ENCODE measurements around the gene GCN1.

The GCN1 gene

DNA sequence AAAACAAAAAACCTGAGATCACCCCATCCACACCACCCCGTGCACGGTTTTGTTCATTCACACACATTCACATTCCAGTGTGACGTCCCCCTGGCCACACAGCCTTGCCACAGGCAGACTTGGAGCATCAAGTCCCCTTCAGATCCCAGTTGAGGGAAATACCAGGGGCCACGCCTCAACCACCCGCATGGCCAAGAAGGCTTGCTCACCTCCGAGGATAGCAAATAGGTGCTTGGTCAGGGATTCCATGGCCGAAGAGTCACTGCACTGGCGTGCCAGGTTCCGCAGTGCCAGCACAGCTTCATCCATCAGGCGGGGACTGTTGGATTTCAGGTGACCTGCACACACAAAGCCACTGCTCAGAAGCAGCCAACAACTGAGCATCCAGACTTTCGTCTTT, 19.0 kb downstream of the GCN1 start:
- DNase-seq (ENCODE audit: low read depth): no peak

DNA sequence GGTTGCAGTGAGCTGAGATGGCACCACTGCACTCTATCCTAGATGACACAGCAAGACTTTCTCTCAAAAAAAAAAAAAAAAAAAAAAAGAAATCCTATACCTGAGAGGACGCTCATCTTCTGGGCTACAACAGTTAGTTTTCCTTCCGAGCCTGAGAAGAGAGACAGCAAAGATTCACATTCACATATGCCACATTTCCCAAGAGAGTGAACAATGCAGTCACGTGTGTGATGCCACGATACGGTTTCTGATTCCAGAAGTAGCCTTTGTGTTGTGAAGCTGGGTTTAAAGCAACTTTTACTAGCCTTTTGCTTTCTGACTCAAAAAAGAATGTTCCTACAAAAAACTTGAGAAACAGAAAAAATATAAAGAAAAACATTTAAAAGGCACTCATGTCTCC, 19.5 kb downstream of the GCN1 start:
- no peak for DNase-seq (ENCODE audit: low read depth)

DNA sequence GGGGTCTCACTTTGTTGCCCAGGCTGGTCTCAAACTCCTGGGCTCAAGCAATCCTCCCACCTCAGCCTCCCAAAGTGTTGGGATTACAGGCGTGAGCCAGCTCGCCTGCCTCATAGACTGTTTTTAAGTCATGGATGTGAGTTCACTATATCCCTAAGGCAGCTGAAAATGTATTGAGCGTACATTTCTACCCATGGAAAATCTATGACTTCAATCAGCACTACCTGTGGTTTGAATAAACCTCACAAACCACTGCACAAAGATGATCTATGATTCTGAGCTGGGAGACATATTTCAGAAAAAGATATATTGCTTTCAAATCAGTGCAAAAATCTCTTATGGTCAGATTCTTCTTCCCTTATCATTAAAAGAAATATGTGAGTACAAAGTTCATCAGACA, 22.5 kb downstream of the GCN1 start:
- DNase-seq (ENCODE audit: low read depth): no peak

GRCh38 chr12:120170631-120171030, 23.9 kb downstream of the GCN1 start:
- DNase-seq (ENCODE audit: low read depth): no peak

DNA sequence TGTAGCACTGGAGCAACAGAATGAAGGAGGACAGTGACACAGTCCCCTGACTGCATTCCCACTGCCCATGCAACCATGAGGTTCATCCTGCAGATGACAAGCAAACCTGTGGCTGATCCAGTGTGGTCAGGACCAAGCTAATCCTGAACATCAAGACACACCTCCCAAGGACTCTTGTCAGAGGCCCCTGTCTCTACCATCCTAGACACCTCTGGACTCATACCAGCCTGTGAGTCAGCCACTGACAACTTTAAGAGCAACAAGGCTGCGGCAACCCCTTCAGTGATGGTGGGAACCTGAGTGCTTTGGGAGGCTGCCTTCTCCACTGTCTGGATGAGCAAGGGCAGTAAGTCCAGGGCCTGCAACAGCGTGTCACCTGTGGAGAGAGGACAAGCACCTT, 24.6 kb downstream of the GCN1 start:
- no peak for DNase-seq (ENCODE audit: low read depth)

DNA sequence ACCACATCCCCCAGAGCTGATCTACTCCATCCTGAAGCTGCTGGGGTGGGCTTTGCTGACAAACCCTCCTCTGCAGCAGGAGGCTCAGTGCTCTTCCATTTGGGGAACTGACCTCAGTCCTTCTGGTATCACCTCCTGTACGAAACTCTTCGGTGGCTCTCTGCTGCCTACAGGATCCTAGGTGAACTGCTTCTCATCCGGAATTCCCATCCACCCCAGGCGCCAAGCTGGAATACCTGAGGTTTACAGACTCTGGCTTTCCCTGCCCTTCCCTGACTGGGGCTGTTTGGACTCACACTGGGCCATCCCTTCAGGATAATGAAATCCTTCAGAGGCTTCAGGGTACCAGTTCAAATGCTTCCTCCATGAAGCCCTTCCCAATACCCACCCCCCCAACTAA, 26.2 kb downstream of the GCN1 start:
- no peak for DNase-seq (ENCODE audit: low read depth)

- no peak for DNase-seq (ENCODE audit: low read depth)
These were observed 26.9 kb downstream of the GCN1 start for GRCh38 chr12:120167529-120168095.

DNA sequence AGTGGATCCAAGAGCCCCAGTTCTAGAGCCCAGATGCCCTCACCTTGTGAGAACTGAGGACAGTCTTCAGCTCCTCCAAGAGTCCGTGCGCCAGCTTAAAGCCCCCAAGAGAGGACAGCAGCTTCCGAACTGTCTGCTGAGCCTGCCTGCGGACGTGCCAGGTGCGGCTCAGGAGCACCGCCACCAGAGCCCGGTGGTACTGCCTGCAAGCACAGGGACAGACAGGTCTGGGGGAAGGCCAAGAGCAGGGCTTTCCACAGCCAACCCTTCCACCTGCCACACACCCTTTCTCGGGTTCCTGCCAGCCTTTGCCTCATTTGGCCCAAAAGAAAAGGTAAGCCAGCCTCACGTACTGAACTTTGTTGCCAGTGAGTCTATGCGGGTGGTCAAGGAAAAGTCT, 30.2 kb downstream of the GCN1 start:
- no peak for DNase-seq (ENCODE audit: low read depth)

- DNase-seq (ENCODE audit: low read depth): no peak
These were observed 31.8 kb downstream of the GCN1 start for GRCh38 chr12:120162763-120163162.

- no peak for DNase-seq (ENCODE audit: low read depth)
These were observed 32.7 kb downstream of the GCN1 start for GRCh38 chr12:120161852-120162251.

- no peak for DNase-seq (ENCODE audit: low read depth)
These were observed 34.8 kb downstream of the GCN1 start for GRCh38 chr12:120159509-120160237.

- no peak for DNase-seq (ENCODE audit: low read depth)
These were observed 36.2 kb downstream of the GCN1 start for GRCh38 chr12:120158351-120158750.

- no peak for DNase-seq (ENCODE audit: low read depth)
These were observed 36.8 kb downstream of the GCN1 start for GRCh38 chr12:120157678-120158077.

GRCh38 chr12:120156315-120157259, 37.9 kb downstream of the GCN1 start:
- no peak for DNase-seq (ENCODE audit: low read depth)

DNA sequence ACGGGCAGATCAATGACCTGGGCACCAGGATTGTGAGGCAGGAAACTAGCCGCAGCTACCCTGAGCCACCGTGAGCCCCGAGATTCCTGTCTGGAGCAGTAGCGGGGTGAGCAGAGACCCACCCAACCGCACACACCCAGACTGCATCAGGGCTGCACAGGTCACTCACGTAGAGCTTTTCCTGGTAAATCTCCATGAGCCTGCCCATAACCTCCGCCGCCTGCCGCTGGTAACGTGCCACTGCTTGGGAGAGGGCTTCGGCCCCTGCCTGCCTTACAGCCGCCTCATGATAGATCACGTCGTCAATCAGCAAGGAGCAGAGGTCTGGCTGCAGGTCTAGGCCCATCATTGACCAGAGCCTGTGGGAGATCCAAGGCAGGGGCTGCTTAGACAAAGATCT, 39.4 kb downstream of the GCN1 start:
- no peak for DNase-seq (ENCODE audit: low read depth)

GRCh38 chr12:120150919-120151525, 43.5 kb downstream of the GCN1 start:
- DNase-seq (ENCODE audit: low read depth): no peak

- no peak for DNase-seq (ENCODE audit: low read depth)
These were observed 46.5 kb downstream of the GCN1 start for GRCh38 chr12:120148011-120148410.

GRCh38 chr12:120145164-120145563, 49.4 kb downstream of the GCN1 start:
- DNase-seq (ENCODE audit: low read depth): no peak

GRCh38 chr12:120144215-120144614, 50.3 kb downstream of the GCN1 start:
- no peak for DNase-seq (ENCODE audit: low read depth)

DNA sequence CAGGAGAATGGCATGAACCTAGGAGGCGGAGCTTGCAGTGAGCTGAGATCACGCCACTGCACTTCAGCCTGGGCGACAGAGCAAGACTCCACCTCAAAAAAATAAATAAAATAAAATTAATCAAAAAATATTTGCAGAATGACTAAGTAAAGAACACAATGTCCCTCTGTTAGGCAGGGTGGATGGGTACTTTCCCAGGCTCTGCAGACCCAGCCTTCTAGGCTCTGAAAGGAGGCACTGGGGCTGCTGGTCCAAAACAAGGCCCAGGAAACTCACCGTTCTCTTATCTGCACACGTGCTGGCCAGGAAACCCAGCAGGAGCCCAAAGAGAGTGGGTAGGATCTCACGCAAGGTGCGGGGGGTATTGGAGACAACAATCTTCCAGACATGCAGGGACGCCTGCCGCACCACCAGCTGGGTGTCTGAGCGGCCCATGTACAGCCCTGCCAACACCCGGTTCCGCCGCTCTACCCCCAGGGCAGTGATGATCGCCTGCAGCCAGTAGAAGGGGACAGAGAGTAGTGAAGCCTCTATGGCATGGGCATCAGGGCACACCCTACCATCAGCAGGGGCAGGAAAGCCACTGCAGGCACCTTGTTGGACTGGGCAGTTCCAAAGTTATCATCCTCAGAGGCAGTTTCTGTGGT, 52.2 kb downstream of the GCN1 start:
- DNase-seq (ENCODE audit: low read depth): no peak

DNA sequence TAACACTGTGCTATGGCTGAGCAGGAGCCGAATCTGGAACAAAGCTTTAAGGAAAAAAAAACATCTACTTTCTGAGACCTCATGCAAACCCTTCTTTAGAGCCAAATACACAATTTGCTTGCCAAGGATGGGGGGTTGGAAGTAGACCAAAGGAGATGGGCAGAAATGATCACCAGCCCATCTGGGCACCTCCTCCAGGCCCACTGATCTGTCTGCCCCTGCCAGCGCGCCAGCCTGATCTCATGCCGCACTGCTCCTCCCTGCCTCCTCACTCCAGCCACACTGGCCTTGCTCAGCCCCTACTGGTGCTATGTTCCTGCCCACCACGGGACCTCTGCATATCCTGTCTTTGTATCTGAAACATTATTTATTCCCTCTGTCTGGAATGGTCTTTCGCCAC, 53.2 kb downstream of the GCN1 start:
- DNase-seq (ENCODE audit: low read depth): no peak

- DNase-seq (ENCODE audit: low read depth): no peak
These were observed 53.9 kb downstream of the GCN1 start for GRCh38 chr12:120140603-120141002.

Data from HS-27A (cell line).